CD4-positive, alpha-beta T cell treated with Interferon alpha-2 for 1 hour (primary cell): ENCODE data around the gene MCTP2.

ENCODE experiments used
- DNase-seq, 2 donors: peaks; one replicate each; pipeline ENCODE4 v3.0.0-alpha.2; 2020 to 2022

The MCTP2 gene

GRCh38 chr15:94230883-94231722 lies at the start of gene MCTP2:
Gene MCTP2 (plus strand): TSS chr15:94231561. CDS start chr15:94298266, 66,705 bp downstream.
- peak; percentile 88 to 89 for DNase-seq

- no peak for DNase-seq
Observed at GRCh38 chr15:94182883-94183282, 48.5 kb upstream of the MCTP2 start.

DNA sequence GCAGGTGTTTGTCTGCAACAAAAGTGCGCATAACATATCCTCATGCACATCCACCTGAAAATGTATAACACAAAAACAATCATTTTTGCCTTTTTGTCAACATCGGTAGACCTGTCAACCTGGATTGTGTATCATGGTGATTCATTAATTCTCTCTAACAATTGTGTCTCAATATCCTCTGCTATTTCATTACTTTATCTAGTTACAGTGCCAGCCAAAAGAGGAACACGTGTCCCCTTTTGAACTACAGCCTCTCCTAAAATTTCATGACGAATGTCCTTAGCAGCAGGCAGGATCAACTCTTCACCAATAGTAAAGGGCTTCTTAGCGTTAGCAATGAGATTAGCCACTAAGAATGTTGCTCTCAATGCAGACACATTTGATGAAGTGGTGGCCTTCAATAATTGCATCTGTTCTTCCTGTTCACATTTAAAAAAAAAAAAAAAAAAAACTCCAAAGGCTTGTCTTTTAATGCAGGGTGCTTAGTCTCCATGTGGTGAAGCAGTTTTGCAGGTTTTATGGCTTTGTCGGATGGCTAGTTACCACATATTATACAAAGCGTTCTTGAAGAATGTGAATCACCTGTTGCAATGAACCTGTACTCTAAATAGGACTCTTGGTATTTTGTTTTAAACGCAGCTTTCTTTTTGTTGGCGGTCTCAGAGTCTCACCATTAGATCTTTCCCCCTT lies 45.7 kb upstream of the MCTP2 start:
- DNase-seq: no peak

DNA sequence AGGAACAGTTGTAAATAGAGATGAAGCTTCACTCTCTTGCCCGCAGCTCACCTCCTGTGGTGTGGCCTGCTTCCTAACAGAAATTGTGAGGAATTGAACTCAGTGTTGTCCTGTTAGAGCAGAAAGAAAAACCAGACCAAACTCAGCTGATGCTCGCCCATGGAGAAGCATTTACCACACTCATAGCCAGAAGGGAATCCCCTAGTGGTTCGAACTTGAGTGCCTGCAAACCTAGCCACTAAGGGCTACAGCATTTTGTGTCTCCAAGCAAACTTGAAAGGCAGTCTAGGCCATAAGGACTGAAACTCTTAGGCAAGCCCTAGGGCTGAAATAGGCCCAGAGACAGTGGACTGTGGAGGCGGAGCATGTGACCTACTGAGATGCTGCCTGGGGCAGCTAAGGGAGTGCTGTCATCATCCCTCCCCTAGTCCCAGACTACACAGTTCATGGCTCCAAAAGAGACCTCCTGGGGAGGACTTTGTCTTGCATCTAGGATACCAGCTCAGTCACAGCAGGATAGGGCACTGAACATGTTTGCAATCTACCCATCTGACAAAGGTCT lies 44.5 kb upstream of the MCTP2 start:
- DNase-seq: no peak

DNA sequence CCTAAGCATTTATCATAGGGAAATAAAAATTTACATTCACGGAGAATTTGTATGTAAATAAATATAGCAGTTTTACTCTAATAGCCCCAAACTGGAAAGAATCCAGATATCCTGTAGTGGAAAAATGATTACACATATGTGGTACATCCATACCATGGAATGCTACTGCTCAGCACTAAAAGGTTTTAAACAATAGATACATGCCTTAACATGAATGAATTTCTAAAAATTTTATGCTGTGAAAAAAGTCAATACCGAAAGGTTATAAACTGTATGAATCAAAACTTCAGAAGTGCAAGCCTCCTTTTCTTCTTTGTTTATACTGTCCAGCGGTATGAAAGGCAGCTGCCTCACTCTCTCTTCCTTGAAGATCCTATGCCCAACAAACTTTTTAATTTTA lies 37.5 kb upstream of the MCTP2 start:
- DNase-seq: no peak

GRCh38 chr15:94196531-94196930 lies 34.8 kb upstream of the MCTP2 start:
- no peak for DNase-seq

GRCh38 chr15:94198633-94199032 lies 32.7 kb upstream of the MCTP2 start:
- DNase-seq: no peak

DNA sequence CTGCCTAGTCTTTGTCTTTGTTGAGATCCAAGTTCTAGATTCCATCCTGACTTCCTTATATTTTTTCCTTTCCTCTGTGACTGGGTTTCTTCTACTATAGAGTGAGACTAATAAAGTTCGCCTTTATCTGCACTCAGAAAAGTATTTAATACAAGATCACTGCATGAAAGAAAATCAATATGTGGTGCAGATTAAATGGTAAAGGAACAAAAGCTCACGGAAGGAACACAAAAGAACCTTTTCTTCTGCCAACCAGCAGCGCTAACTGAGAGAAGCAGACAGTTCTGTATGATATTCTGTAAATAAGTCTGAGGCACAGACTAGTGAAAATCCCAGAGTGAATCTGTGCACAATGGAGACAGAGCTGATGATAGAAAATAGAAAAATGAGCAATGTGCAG lies 31.6 kb upstream of the MCTP2 start:
- DNase-seq: no peak

DNA sequence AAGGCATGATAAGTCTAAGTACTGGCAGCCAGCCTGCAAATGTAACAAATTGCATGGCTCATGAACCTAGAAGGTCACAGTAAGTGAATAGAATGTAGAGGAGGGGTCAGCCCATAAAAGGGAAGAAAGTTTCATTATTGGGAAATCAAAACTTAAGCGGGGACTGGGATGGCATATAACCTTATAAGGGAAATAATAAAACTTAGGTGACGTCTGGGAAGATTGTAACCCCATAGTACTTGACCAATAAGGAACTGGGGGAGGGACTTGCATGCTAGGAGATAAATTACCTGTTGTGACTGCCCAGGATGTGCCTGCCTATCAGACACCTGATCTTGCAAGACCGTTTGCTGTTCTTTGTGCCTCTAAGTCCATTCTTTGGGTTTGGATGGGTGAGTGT lies 28.1 kb upstream of the MCTP2 start:
- DNase-seq: no peak

DNA sequence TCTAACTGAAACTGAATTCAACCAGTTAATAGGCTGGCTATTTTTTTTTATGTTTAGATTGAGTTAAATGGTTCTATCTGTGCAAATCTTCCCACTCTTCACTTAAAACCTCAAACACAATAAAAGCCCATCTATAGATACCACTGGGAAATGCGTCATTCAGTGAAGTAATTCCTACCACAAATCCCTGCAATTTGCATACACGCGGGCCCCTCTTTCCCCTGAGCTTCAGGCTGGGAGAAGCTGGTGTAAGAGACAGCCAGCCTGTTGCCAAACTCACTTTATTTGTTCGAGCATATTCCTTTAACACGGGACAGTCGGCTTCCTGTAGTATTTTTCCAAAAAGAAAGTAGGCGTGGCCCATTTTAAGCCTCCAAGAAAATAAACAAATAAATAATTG lies 26.0 kb upstream of the MCTP2 start:
- peak in 1 of 2 donors; percentile 24 for DNase-seq

DNA sequence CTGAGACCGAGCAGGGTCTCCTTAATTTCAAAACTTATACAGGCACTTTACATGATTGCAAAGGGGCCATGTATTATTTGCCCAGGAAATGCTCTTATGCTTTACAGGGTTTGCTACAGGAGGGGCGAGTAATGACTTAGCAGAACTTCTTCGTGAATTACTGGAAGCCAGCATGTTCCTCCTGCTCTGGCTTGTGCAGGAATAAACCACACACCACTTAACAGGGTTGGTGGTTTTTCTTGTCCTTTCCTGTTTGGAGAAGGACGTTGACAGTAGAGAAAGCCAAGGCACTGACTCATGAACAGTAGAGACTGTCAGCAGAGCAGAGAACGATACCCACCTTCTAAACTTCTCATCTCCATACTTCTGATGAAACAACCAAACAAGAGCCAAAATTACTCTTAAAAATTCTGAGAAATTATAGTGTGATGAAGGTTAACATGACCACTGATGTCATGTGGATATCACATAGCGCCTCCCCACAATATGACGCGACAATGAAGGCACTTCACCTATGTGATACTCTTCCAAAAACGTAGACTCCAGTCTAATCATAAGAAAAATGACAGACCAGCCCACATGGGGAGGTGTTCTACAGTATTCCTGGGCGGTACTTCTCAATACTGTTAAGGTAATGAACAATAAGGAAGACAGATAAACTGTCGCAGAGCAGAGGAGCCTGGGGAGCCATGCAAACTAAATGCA lies 24.7 kb upstream of the MCTP2 start:
- DNase-seq: peak; percentile 29 to 61

DNA sequence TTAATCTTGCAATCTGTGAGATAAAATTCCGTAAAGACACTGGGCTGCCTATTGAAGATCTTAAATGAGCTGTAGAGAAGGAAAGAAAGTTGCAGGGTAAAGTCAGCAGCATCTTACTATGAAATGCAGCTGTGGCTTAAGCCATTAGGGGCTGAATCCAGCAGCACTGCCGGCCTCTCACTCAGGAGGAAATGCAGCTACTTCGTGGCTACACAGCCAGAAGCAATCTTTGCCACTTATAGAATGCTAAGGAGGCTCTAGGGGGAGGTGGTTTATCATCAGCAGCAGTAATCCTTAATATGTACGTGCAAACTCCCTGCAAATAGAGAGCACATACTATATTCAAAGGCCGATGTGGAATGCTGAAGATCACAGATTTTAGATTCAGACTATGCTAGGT lies 19.1 kb upstream of the MCTP2 start:
- no peak for DNase-seq

DNA sequence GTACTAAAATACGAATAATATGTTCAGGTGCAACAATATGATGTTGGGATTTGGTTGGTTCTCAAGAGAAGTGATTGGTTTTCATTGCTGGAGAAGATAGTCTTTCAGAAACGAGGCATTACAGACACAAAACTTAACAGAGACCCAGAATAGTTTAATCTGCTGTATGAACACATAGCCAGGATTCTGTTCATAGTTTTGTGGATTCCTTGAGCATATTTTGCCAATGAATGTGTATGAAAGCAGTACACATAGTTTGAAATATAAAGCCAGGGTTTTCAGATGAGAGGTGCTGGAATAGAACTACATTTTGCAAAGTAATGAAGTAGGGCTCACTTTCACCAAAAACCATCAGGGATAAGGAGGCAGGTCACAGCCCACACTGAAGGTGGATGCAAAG lies 5.7 kb upstream of the MCTP2 start:
- DNase-seq: no peak

DNA sequence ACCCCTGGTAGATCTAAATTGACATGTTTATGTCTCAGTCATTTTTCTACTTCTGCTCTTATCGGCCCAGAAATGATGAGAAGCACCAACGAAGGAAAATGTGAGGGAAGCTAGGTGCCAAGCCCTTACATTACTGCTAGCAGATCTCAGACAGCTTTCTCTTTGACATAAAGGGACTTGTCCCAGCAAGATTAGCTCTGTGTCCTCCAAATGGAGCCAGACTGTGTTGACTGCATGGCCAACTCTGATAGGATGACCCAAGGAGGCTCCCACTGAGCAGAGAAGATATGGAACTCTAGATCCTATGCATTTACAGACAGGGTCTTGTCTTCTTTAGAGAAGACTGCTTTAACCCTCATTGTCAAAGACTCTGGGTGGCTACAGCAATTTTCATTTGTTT lies 2.8 kb upstream of the MCTP2 start:
- no peak for DNase-seq

DNA sequence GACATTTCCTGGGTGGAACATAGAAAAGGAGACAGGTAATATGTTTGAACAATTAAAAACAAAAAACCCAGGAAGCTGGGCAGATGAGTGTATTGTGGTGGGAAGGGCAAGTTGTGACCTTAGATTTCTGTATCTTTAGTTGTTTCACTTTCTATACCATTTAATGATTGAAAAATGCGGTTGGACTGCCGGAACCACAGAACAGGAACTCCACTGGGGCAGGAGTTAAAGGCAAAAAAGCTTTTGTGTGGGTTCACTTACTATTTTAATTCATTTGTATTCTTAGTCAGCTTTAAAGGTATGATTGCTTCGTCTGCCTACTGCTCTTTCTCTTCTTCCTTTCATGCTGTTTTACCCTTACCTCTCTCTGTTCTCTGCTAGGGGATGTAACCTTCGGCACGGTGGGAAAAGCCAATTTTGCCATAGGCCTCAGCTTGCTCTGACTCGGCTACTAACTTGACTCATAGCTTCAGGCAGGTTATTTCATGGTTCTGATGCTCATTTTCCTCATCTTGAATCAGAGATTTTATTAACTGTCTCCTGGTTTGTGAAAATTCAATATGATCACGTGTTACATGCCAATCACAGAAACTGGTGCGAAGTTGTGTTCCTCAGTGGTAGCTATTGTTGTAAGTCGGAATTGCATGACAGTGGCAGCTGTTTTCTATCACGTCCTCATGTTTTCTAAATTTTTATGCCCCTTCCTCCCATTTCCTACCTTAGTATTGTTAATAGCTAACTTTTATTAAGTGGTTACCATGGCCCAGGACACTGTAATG lies 1.6 kb upstream of the MCTP2 start:
- peak; percentile 56 to 77 for DNase-seq

DNA sequence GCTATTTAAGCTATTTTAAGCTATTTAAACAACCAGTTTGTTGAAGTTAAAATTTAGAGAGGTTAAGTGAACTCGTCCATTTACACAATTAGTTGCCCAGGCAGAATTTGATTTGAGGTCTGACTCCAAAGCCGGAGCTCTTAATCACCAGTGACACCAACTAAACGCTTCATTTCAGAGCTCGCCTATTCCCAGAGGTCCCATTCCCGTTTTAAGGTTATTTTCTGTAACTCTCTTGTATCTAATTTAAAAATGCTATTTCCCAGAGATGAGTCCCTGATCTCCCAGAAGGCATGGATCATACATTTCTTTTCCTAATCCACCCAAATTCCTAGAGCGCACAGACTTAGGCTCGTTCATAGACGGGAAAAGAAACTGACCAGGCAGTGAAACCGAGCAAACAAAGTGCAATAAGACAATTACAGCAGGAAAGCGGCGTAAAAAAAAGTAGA lies 904 bp upstream of the MCTP2 start:
- DNase-seq: no peak

DNA sequence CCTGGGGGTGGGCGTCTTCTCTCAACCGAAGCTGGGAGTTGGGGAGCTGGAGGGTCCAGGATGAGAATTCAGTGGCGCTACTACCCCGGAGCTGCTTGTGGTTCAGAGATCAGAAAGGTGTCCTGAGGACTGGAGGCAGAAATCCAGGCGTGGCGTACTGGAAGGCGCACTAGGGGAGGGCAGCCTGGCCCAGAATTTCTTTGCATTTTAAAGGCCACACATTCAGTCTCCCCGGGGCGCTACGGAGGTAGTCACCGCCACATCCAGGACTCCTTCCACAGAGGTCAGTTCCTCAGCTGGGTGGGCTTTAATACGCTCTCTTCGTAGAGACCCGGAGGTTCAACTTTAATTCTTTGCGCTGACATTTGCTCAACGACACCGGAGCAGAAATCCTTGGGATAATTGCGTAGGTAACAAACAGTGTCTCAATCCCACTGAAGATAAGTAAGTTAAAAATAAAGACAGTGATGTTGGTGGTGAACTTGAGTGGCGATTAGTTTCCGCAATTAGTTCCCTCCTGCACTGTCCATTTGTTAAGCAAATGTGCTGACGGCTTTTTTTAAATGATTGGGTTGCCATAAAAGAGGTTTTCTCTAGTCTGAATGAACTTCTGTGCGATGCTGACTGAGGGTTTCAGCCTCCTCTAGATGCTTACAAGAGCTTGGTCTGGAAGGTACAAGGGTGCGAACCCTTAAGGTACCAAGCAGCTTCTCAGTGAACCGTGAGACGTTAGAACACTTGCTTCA lies 535 bp downstream of the MCTP2 start:
- peak in 1 of 2 donors; percentile 10 for DNase-seq

DNA sequence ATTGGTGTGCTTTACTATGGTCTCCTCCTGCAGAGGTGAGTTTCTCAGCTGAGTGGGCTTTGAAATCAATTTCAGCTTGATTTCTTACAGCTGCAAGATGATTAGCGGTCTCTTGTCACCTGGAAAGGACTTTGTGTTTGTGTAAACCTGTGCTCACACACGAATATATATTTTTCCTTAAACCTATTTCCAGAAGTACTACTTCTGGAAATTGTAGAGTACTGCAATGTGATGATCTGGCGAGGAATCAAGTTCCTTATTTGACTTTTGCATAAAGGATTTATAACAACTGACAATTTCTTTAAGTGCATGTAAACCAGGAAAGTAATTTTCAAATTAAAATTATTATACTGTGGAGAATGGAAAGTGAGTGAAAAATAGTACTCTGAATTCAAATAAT lies 2.1 kb downstream of the MCTP2 start:
- DNase-seq: no peak

DNA sequence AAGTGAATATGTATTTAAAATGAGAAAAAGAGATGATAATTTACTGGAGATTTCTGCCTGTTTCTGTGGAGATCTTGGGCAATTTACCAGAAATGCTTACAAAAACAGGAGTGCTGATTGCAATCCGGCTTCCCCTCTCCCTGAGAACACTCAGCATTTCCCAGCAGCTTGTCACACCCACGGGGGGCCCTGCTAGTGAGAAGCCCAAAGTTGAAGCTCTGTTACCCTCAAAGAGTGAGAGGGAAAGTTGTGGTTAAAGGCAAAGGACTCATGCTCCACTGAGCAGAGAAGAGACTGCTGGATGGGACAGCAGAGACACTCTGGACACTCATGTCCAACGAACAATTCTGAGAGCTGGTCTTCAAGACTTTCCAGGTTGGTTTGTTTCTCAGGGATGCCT lies 2.9 kb downstream of the MCTP2 start:
- DNase-seq: peak; percentile 24 to 63

DNA sequence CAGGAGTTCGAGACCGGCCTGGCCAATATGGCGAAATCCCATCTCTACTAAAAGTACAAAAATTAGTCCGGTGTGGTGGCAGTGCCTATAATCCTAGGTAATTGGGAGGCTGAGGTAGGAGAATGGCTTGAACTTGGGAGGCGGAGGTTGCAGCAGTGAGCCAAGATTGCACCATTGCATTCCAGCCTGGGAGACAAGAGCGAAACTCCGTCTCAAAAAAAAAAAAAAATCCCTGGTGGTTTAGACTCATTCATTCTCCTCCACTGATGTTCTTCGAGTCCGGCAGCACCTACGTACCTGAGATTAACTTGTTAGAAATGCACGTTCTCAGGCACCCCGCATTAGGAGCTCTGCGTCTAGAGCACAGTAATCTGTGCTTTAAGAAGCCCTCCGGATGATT lies 3.7 kb downstream of the MCTP2 start:
- no peak for DNase-seq

- DNase-seq: no peak
Observed at GRCh38 chr15:94235646-94236045, 4.3 kb downstream of the MCTP2 start.

- no peak for DNase-seq
Observed at GRCh38 chr15:94236608-94237007, 5.2 kb downstream of the MCTP2 start.
